CD4-positive, alpha-beta T cell (primary cell): ENCODE data around the gene LETM1. TPM values are rescaled to one million over a fixed set of nuclear protein-coding genes. Genes with fewer than 3 reads are reported as not detected.

Experiments used
- ATAC-seq: fragments of 200-7000 bp; cut with Tn5 transposase; one replicate; pipeline ENCODE4 v1.10.0; 2022; ENCODE audit warnings: mild to moderate bottlenecking; ENCODE audit not compliant: poor library complexity
- CTCF ChIA-PET: fragments of 350-600 bp; sonication (Branson Sonifier 250); formaldehyde crosslinking; loops from one replicate; lab custom pipeline; 2021; ENCODE audit warnings: antibody characterized with exemption, inconsistent platforms; lab: Charles Lee
- POLR2A ChIA-PET: fragments of 350-600 bp; sonication (Branson Sonifier 250); formaldehyde crosslinking; loops from one replicate; lab custom pipeline; 2021; ENCODE audit warnings: antibody characterized with exemption, inconsistent platforms; lab: Charles Lee
- DNase-seq, 14 experiments: peaks; one replicate each; pipeline ENCODE4 v3.0.0-alpha.2; 2013 to 2020; ENCODE audit warnings: mixed read lengths in 2 of 14
- H3K27ac ChIP-seq, 2 donors: one replicate each; pipeline versions ENCODE4 v1.5.1 to v1.7.0; 2013; ENCODE audit warnings: low read length in 2 of 2, low read depth in 1 of 2, mild to moderate bottlenecking in 1 of 2
- H3K27me3 ChIP-seq, 2 experiments: 1 replicate in 1 of 2; 2 replicates in 1 of 2; pipeline versions ENCODE4 v1.6.1 to v1.7.0; 2013; ENCODE audit warnings: low read length in 2 of 2, control low read depth in 1 of 2, mild to moderate bottlenecking in 1 of 2, moderate library complexity in 1 of 2; ENCODE audit not compliant: insufficient read depth in 2 of 2, control insufficient read depth in 1 of 2
- H3K36me3 ChIP-seq: one replicate; pipeline ENCODE4 v1.6.1; 2013; ENCODE audit warnings: low read length, control low read depth; ENCODE audit not compliant: insufficient read depth
- H3K4me1 ChIP-seq: one replicate; pipeline ENCODE4 v1.6.1; 2013; ENCODE audit warnings: low read length, control low read depth; ENCODE audit not compliant: insufficient read depth
- H3K4me3 ChIP-seq: one replicate; pipeline ENCODE4 v1.5.1; 2013; ENCODE audit warnings: mild to moderate bottlenecking, low read length, moderate library complexity
- H3K9me3 ChIP-seq, 2 experiments: 1 replicate in 1 of 2; 2 replicates in 1 of 2; pipeline versions ENCODE4 v1.6.1 to v1.7.0; 2013; ENCODE audit warnings: low read length in 2 of 2, mild to moderate bottlenecking in 2 of 2, control low read depth in 1 of 2, moderate library complexity in 1 of 2; ENCODE audit not compliant: control insufficient read depth in 1 of 2, insufficient read depth in 1 of 2
- H3K27ac Mint-ChIP-seq: one replicate; pipeline ENCODE4 v1.8.0; 2020; ENCODE audit warnings: mixed read lengths
- H3K27me3 Mint-ChIP-seq: one replicate; pipeline ENCODE4 v1.8.0; 2021; ENCODE audit warnings: mixed read lengths
- H3K36me3 Mint-ChIP-seq: one replicate; pipeline ENCODE4 v1.8.0; 2021; ENCODE audit warnings: low read depth, mixed read lengths
- H3K4me1 Mint-ChIP-seq: one replicate; pipeline ENCODE4 v1.8.0; 2021; ENCODE audit warnings: low read depth, mixed read lengths
- H3K4me3 Mint-ChIP-seq: one replicate; pipeline ENCODE4 v1.8.0; 2020; ENCODE audit warnings: mild to moderate bottlenecking, mixed read lengths
- H3K9me3 Mint-ChIP-seq: one replicate; pipeline ENCODE4 v1.8.0; 2020; ENCODE audit warnings: mixed read lengths
- CTCF ChIP-seq: fragments of 200-600 bp; IDR thresholded peaks from one replicate; pipeline ENCODE4 v1.8.0; 2022; ENCODE audit warnings: antibody characterized with exemption, mild to moderate bottlenecking
- intact Hi-C, 2 experiments: fragments of 100-400 bp; cut with DNase I in 1 of 2; cut with micrococcal nuclease in 1 of 2; formaldehyde crosslinking; loops; one replicate each; pipeline versions ENCODE4 v1.15.1 to v1.9.0; 2023 to 2025; cut with DNase I, micrococcal nuclease
- total RNA-seq, 174 experiments: library from RNA in 2 of 174; stranded (reverse) in 2 of 174; gene quantifications; one replicate each; pipeline ENCODE4 v1.2.3 and lab custom pipeline; 2021 to 2026

Gene LETM1
- total RNA-seq, 2 experiments from 2014 or later, result 21.2 to 25.2 TPM

GRCh38 chr4:1764670-1765069, 91.3 kb downstream of the LETM1 start:
- no peaks in the 10 kb centered on the region for H3K4me1 Mint-ChIP-seq
- ChIA-PET POLR2A (no interaction called here), CTCF (no interaction called here)
- H3K36me3 ChIP-seq, result no peaks in the 10 kb centered on the region
- no peak overlapping the region for H3K27ac ChIP-seq
- H3K27me3 ChIP-seq, result peaks cover 26 to 38% of the 10 kb centered on the region in 2 experiments
- intact Hi-C loops, result loop anchor here in 1 of 2 experiments (5.0 kb wide), 1 partner anchor 48 kb away; no protein-coding TSS in a partner anchor
- no peak overlapping the region for H3K27ac Mint-ChIP-seq
- H3K9me3 ChIP-seq, result peaks cover 0 to 24% of the 10 kb centered on the region in 2 experiments
- H3K4me1 ChIP-seq, result peaks cover 3% of the 10 kb centered on the region
- DNase-seq (no peak), ATAC-seq (no peak)
- no peaks in the 10 kb centered on the region for H3K9me3 Mint-ChIP-seq
- no peak for TF ChIP-seq CTCF
- no peak overlapping the region for H3K4me3 Mint-ChIP-seq
- no peak overlapping the region for H3K4me3 ChIP-seq
- H3K36me3 Mint-ChIP-seq, result no peaks in the 10 kb centered on the region
- H3K27me3 Mint-ChIP-seq, result peaks cover 31% of the 10 kb centered on the region

- Mint-ChIP-seq H3K27ac (no peak overlapping the region), H3K36me3 (no peaks in the 10 kb centered on the region), H3K9me3 (no peaks in the 10 kb centered on the region), H3K27me3 (peaks cover 30% of the 10 kb centered on the region), H3K4me3 (no peak overlapping the region), H3K4me1 (no peaks in the 10 kb centered on the region)
- Histone ChIP-seq H3K4me1 (peaks cover 3% of the 10 kb centered on the region), H3K4me3 (no peak overlapping the region), H3K9me3 (peaks cover 0 to 19% of the 10 kb centered on the region in 2 experiments), H3K36me3 (no peaks in the 10 kb centered on the region), H3K27ac (no peak overlapping the region), H3K27me3 (peaks cover 22 to 31% of the 10 kb centered on the region in 2 experiments)
- no peak for DNase-seq
- CTCF ChIA-PET, result no interaction called here
- TF ChIP-seq CTCF, result no peak
- POLR2A ChIA-PET, result no interaction called here
- ATAC-seq, result no peak
- intact Hi-C loops, result loop anchor here in 1 of 2 experiments (5.0 kb wide), 1 partner anchor 49 kb away; no protein-coding TSS in a partner anchor
These were observed 92.3 kb downstream of the LETM1 start for GRCh38 chr4:1763550-1764080.

GRCh38 chr4:1763070-1763549, 92.8 kb downstream of the LETM1 start:
- Mint-ChIP-seq H3K36me3 (no peaks in the 10 kb centered on the region), H3K9me3 (no peaks in the 10 kb centered on the region), H3K27me3 (peaks cover 25% of the 10 kb centered on the region), H3K27ac (no peak overlapping the region), H3K4me3 (no peak overlapping the region), H3K4me1 (no peaks in the 10 kb centered on the region)
- intact Hi-C loops, result loop anchor here in 1 of 2 experiments (5.0 kb wide), 1 partner anchor 49 kb away; no protein-coding TSS in a partner anchor
- ChIA-PET POLR2A (no interaction called here), CTCF (no interaction called here)
- peaks cover 0 to 14% of the 10 kb centered on the region in 2 experiments for H3K9me3 ChIP-seq
- ATAC-seq, result no peak
- H3K27ac ChIP-seq, result no peak overlapping the region
- H3K36me3 ChIP-seq, result no peaks in the 10 kb centered on the region
- no peak for TF ChIP-seq CTCF
- H3K27me3 ChIP-seq, result peaks cover 17 to 26% of the 10 kb centered on the region in 2 experiments
- DNase-seq, result no peak
- no peak overlapping the region for H3K4me3 ChIP-seq
- peaks cover 3% of the 10 kb centered on the region for H3K4me1 ChIP-seq
